ENCODE results near the gene RALGPS1. TPM values are rescaled to one million over a fixed set of nuclear protein-coding genes. Genes with fewer than 3 reads are reported as not detected.

Gene RALGPS1
- total RNA-seq, 1 experiment from 2014 or later = 18.6 TPM

- peaks cover 0 to 5% (median 3%) of the 10 kb centered on the region in 3 experiments; a peak in 2 of 7 replicates for H3K36me3 Mint-ChIP-seq (ENCODE audit: insufficient read depth in 1 of 3, low read depth in 3 of 3)
- H3K27me3 ChIP-seq (ENCODE audit: insufficient read depth, low read length) = no peaks in the 10 kb centered on the region
- no peak overlapping the region for H4K8ac ChIP-seq (replicated peaks; ENCODE audit: insufficient read length, low read depth, low read length)
- H2BK120ac ChIP-seq (ENCODE audit: low read depth, low read length, poor library complexity, severe bottlenecking) = no peak overlapping the region
- H2AK5ac ChIP-seq (ENCODE audit: insufficient read length, low read length) = no peak overlapping the region
- no peak overlapping the region for H3K4me3 Mint-ChIP-seq
- no peaks in the 10 kb centered on the region for H3K79me1 ChIP-seq (ENCODE audit: insufficient read depth, low read depth, low read length, poor library complexity, severe bottlenecking)
- no peak for DNase-seq
- no peak overlapping the region for H4K91ac ChIP-seq (ENCODE audit: insufficient read length, low read depth, low read length)
- H3K9ac ChIP-seq (ENCODE audit: extremely low read depth, insufficient read length, low read length) = no peak overlapping the region
- no peak overlapping the region for H2BK20ac ChIP-seq (ENCODE audit: low read depth, low read length, poor library complexity, severe bottlenecking)
- H3K27me3 Mint-ChIP-seq (ENCODE audit: low read depth) = no peaks in the 10 kb centered on the region
- H2AFZ ChIP-seq (ENCODE audit: low read length) = no peak overlapping the region
- H3K14ac ChIP-seq (ENCODE audit: insufficient read depth, low read length) = no peak overlapping the region
- no peak overlapping the region for H2BK5ac ChIP-seq (ENCODE audit: insufficient read length, low read length)
- H4K5ac ChIP-seq (ENCODE audit: insufficient read length, low read depth, low read length) = no peak overlapping the region
- no peak overlapping the region for H2BK12ac ChIP-seq (ENCODE audit: insufficient read length, low read depth, low read length)
- no CpG with 5 or more reads among the region's 1 CpG for WGBS (ENCODE audit: extremely low coverage, insufficient read length, low lambda C conversion rate)
- no peak overlapping the region for H3K27ac ChIP-seq (ENCODE audit: insufficient read length, low read depth, low read length)
- H2BK15ac ChIP-seq (ENCODE audit: low read depth, low read length) = no peak overlapping the region
- no peak overlapping the region for H3K18ac ChIP-seq (ENCODE audit: insufficient read length, low read depth, low read length)
- H3T11ph ChIP-seq (ENCODE audit: low read length) = no peak overlapping the region
- TF ChIP-seq CTCF (conservative IDR thresholded peaks at IDR 0.05) = no peak
- H3K4me1 Mint-ChIP-seq = peaks cover 12 to 16% of the 10 kb centered on the region in 2 experiments
- no peaks in the 10 kb centered on the region for H3K9me3 ChIP-seq (ENCODE audit: control insufficient read depth, low read depth, low read length)
- H3K4me1 ChIP-seq (ENCODE audit: insufficient read depth, low read length) = peaks cover 5% of the 10 kb centered on the region
- H3K9me3 Mint-ChIP-seq = no peaks in the 10 kb centered on the region
- H3K4me2 ChIP-seq (ENCODE audit: insufficient read depth, insufficient read length, low read length) = no peak overlapping the region
- H3K79me2 ChIP-seq (ENCODE audit: insufficient read depth, low read length) = no peaks in the 10 kb centered on the region
- H3K23ac ChIP-seq (ENCODE audit: insufficient read length, low read depth, low read length) = no peak overlapping the region
- no peaks in the 10 kb centered on the region for H3K23me2 ChIP-seq (ENCODE audit: insufficient read length, low read depth, low read length, poor library complexity, severe bottlenecking)
- no peak overlapping the region for H3K27ac Mint-ChIP-seq
- no peaks in the 10 kb centered on the region for H4K20me1 ChIP-seq (ENCODE audit: control insufficient read depth, insufficient read depth, insufficient read length)
- H3K4ac ChIP-seq (ENCODE audit: low read depth, low read length) = no peak overlapping the region
- H3K56ac ChIP-seq (ENCODE audit: insufficient read length, low read depth, low read length) = no peak overlapping the region
Observed at GRCh38 chr9:127065592-127065991, 151.0 kb downstream of the RALGPS1 start.

Data from H9 (cell line).